GM12891 (cell line): ENCODE measurements around the gene ITM2C.

Source experiments
- PAX5 ChIP-seq: IDR thresholded peaks from 2 replicates; pipeline ENCODE4 v1.6.1; 2011; ENCODE audit warnings: low read length, moderate library complexity, mild to moderate bottlenecking; ENCODE audit not compliant: insufficient read depth, severe bottlenecking
- POLR2A ChIP-seq: IDR thresholded peaks from 2 replicates; pipeline ENCODE4 v1.6.1; 2011; ENCODE audit warnings: low read depth, low read length, control low read depth
- POLR2AphosphoS5 ChIP-seq: IDR thresholded peaks from 2 replicates; pipeline ENCODE4 v1.6.1; 2011; ENCODE audit warnings: low read depth, low read length, control low read depth
- TAF1 ChIP-seq: IDR thresholded peaks from 2 replicates; pipeline ENCODE4 v1.6.1; 2011; ENCODE audit warnings: low read depth, low read length, control low read depth

DNA sequence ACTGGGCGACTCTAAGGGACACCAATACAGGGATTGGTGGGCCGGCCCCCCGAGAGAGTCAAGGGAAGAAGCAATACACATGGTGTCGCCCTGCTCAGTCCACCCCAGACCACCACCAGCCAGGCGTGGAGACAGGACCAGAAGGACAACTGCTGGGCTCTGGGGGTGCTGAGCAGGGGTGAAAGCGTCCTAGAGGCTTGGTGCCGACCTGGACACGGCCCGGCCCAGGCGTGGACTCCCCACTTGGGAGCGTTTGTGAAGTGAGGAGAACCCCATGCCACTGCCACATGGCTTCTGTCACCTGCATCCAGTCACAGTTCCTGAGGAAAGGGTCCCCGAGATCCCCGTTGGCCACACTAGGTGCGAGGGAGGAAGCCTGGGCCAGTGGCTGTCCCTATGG lies 35.4 kb upstream of the ITM2C start:
- TF ChIP-seq POLR2A (no peak), POLR2AphosphoS5 (no peak), PAX5 (no peak), TAF1 (no peak)
